HG03025 (cell line): ENCODE data around the gene CBL.

Experiments used
- ATAC-seq: cut with Tn5 transposase; IDR thresholded peaks from one replicate; pipeline ENCODE4 v1.9.1; 2021; ENCODE audit warnings: mild to moderate bottlenecking, moderate library complexity; ENCODE audit not compliant: unreplicated experiment, low FRiP score

Gene CBL

DNA sequence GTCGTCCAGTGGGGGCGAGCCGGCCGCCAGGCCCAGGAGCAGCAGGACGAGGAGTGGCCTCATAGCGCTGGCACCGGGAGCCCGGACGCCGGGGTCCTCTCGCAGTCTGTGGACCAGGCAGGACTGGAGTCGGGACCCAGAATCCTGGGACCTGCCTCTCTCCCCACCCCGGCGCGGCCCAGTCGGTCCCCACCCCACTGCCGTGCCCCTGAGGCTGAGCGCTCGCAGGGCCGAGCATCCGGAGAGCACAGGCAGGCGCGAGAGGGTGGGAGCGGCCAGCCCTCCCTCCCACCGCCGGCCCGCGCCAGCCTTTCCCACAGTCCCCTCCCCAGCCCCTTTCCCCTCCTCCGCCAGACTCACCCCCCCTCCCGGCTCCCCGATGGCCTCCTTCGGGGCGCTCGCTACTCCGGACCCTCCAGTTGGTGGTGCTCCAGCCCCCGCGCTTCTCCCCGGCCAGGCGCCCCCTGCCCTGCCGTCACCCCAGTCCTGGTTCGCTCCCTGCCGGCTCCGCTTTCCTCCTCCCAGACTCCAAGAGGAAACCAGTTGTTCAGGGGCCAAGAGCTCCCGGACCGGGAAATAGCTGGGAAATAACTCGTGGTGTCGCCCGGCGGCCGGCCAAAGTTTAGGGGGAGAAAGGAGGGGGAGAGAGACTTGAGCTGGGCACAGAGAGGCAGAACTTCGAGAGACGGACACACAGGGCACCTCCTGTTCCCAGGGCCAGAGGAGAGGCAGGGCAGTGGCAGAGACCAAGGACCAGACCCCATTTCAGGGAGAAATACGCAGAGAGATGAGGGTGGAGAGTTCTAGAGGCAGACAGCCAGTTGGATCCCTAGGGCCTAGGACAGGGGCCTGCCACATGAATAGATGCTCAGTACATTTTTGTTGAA is 134.4 kb downstream of the CBL start, which contains the start of gene C1QTNF5:
C1QTNF5 (minus strand) TSS at position 549 of the 887 bp plus-strand sequence; CDS start at position 63, 486 bp downstream.
- ATAC-seq = no peak

- no peak for ATAC-seq
Measured at GRCh38 chr11:119341222-119342022, 135.3 kb downstream of the CBL start.

- no peak for ATAC-seq
Measured at GRCh38 chr11:119342023-119342300, 135.8 kb downstream of the CBL start.

DNA sequence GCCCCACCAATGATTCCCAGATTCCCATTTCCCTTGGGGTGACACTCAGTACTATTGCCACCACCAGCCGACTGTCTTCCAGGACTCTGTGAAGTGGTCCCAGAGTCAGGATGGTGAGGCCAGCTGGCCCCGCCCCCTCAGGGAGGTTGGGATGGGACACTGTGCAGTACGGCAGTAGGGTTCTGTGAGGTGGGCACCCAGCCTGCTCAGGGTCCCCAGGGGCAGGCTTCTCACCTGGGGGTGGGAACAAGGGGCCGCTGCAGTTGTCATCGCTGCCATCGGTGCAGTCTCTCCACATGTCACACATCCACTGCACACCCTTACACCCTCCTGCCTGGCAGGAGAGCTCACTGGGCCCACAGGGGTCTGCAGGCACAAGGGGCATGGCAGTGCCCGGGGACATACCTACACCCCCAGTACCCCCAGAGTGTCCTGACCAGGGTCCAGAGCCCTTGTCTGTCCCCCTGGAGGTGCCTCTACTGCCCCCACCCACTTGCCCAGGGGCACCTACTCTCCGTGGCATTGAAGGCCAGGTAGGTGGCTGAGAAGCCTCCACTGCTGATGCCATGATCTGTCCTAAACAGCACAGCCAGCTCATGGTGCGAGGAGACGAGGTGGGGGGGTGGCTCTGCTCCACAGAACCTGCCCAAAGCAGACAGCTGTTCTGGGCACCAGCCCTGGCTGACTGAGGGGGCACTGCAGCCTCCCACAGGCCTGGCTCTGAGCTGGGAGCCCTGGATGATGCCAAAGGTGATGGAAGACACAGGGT is 136.4 kb downstream of the CBL start:
- ATAC-seq = no peak

GRCh38 chr11:119343726-119344125 is 137.6 kb downstream of the CBL start:
- ATAC-seq = no peak

DNA sequence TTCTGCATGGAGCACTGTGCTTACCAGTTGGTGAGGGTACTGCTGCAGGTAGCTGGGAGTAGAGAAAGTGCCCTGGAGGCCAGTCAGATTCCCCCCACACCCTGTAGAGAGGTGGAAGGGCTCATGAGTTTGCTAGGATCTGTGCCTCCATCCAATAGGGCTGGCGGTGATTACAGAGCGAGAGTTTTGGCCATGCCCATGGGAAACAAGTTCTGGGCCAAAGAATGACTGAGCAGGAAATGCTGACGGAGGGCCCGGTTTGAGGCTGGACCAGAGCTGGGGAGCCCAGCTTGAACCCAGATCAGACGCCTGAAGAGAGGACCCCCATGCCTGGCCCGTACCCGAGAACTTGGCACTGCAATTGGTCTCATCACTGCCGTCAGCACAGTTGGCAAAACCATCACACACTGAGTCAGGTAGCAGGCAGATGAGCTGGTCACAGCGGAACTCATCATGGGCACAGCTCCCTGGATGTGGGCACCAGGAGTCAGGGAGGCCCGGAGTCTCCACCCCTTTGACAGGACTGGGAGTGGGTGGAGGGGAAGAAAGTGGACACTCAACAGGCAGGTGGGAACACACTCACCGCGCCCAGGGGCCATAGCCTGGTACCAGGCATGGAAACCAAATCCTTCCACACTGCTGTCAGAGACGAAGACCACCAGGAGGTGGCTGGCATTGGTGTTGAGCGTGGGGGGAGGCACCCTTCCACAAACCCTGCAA is 138.3 kb downstream of the CBL start:
- ATAC-seq = no peak

GRCh38 chr11:119345685-119346084 is 139.5 kb downstream of the CBL start:
- ATAC-seq = no peak

- ATAC-seq = no peak
Measured at GRCh38 chr11:119346605-119347004, 140.5 kb downstream of the CBL start, which contains the start of gene MFRP. Gene MFRP (minus strand): TSS chr11:119346705. CDS start chr11:119346513, 192 bp downstream.

- ATAC-seq = no peak
Measured at GRCh38 chr11:119347242-119347641, 141.1 kb downstream of the CBL start.

GRCh38 chr11:119347940-119348605 is 141.9 kb downstream of the CBL start:
- no peak for ATAC-seq

GRCh38 chr11:119350302-119350701 is 144.2 kb downstream of the CBL start:
- no peak for ATAC-seq

GRCh38 chr11:119351232-119351631 is 145.1 kb downstream of the CBL start:
- no peak for ATAC-seq

- no peak for ATAC-seq
Measured at GRCh38 chr11:119352857-119353260, 146.7 kb downstream of the CBL start.

DNA sequence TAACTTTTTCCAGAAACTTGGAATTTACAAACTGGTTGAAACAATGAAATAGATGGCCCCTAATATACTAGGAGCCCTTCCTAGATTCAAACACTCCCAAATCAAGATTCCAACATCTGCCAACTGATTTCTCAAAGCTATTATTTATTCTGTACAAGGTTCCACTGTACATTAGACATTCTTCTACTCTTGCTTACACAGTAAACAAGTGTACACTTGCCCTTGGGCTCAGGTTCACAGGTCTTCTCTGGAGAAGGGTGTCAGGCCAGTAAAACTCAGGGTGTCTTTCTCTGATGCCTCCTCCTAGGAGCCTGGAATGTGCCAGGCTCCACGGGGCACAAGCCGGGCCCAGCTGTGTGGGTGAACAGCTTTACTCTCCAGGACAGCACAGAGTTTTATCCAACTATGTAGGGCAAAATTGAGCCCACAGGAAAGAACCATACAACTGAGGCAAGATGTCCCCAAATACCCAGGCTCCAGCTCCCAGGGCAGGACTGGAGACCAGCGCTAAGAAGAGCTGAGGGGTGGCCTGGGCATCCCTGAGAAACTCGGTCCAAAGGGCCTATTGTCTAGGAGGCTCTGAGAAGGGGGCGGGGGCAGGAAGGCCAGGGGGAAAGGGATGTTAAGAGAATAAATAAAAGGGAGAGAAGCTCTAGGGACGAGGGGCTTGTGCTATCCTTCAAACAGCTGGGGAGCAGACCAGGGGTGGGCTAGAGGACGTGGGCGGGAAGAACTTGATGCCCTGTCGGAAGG is 149.1 kb downstream of the CBL start:
- no peak for ATAC-seq

DNA sequence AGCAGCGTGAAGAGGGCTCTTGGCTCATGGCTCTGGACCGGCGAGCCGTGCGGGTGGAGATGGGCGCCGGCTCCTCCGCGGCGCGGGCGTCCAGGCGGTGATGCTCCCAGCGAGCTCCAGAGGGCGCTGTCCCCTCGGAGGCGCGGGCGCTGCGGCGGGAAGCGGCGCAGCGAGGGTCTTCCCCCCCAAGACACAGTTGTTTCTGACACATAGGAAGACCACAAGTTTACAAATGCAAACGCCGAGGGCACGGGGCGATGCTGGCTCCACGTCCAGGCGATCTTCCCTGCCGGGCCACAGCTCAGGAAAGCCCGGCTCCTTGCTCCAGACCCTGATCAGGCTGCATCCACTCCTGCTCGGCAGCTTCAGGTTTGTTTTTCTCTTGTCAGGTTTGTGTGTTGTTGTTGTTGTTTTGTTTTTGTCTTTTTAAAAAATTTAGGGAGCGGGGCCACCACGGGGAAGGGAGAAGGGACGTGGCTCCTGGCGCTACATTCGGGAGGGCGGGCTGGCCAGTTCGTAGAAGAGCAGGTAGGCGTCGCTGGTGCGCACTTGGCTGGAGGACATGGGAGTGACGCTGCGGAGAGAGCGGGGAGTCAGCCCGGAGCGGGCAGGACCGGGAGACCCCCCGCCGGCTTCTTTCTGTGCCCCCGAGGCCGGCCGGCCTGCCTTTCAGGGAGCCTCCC is 150.4 kb downstream of the CBL start:
- ATAC-seq = no peak

DNA sequence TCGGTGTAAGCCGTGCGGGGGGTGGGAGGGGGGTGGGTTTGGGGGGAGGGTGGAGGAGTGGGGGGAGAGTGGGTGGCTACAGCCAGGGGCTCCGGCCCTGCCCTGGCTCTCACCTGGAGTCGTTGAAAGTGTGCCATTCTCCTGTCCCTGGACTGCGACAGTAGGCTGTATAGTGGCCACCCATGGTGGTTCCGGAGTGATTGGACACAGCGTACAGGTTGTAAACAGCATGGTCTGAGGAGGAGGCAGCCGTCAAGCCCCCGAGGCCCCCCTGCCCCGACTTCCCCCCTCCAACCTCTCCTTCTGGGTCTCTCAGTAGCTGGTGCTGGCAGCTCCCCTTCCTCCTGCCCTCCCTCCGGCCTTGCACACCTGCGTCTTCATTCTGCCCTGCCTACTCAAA is 150.9 kb downstream of the CBL start:
- ATAC-seq = no peak
